AG09319 (cell line): ENCODE measurements around the gene ZNF189.
"Not testable (repeated sequence)": the region's sequence is repeated elsewhere in the genome, so short reads cannot be mapped to it uniquely, and the experiment has no call there.

Source experiments
- DNase-seq: peaks from one replicate; pipeline ENCODE4 v3.0.0-alpha.2; 2010; ENCODE audit warnings: low read depth; ENCODE audit errors: extremely low read depth
- CTCF ChIP-seq: IDR thresholded peaks from 2 replicates; pipeline ENCODE4 v1.5.1; 2011; ENCODE audit warnings: low read depth, mild to moderate bottlenecking, inconsistent platforms, low read length, moderate library complexity

ZNF189 gene

GRCh38 chr9:101381118-101381517, 17.5 kb upstream of the ZNF189 start:
- DNase-seq: no peak

GRCh38 chr9:101381833-101382342, 16.8 kb upstream of the ZNF189 start:
- TF ChIP-seq CTCF: no peak
- DNase-seq: no peak

More at GRCh38 chr9:101381118-101381517, 17.5 kb upstream of the ZNF189 start:
- TF ChIP-seq CTCF: no peak

- no peak for DNase-seq
- no peak for TF ChIP-seq CTCF
These were observed 15.3 kb upstream of the ZNF189 start for GRCh38 chr9:101383361-101383760.

- DNase-seq: not testable (repeated sequence)
These were observed 13.6 kb upstream of the ZNF189 start, which contains the start of gene BAAT for GRCh38 chr9:101384873-101385536. Gene BAAT, minus strand, starts transcription at chr9:101385006. Its CDS starts 13,602 bp downstream, at chr9:101371404.

GRCh38 chr9:101387871-101388506, 10.7 kb upstream of the ZNF189 start:
- TF ChIP-seq CTCF: peak; percentile 68
- DNase-seq: no peak

- TF ChIP-seq CTCF: peak; percentile 24
- no peak for DNase-seq
These were observed 10.1 kb upstream of the ZNF189 start for GRCh38 chr9:101388507-101388993.

GRCh38 chr9:101393135-101393534, 5.5 kb upstream of the ZNF189 start:
- TF ChIP-seq CTCF: no peak
- no peak for DNase-seq

- TF ChIP-seq CTCF: no peak
- no peak for DNase-seq
These were observed 4.0 kb upstream of the ZNF189 start for GRCh38 chr9:101394687-101395086.
